Heart left ventricle (tissue), 13 donors: ENCODE data around the gene SLCO3A1.

ENCODE experiments used
- POLR2A ChIP-seq, 2 donors: fragments of 450-650 bp; IDR thresholded peaks; one replicate each; pipeline ENCODE4 v1.6.1; 2017; ENCODE audit warnings: antibody characterized with exemption in 2 of 2, mild to moderate bottlenecking in 2 of 2, moderate library complexity in 2 of 2
- TF ChIP-seq, protein P1 (sequence below), 12 donors: fragments of 200-600 bp; sonication (generic) in 4 of 12; IDR thresholded peaks; one replicate each; pipeline versions ENCODE4 v1.5.0 to v1.8.0; 2018 to 2022; ENCODE audit warnings: antibody characterized with exemption in 12 of 12, mild to moderate bottlenecking in 5 of 12
- donor health status: ischemic (EF 13 %, LVEDD 7.1; RV severe dilation, severe dysfunction).
- donor health status: DM: no; HTN: yes; CAD: no.
- donor health status: DM: no; HTN: no; CAD: no.
- donor health status: ischemic (EF 25% LVEDD 6.9; RV normal size, moderate dysfunction).
- donor health status: ischemic (EF 25% LVEDD 5.7; RV mildly dilated, moderate dysfunction).
- donor health status: ischemic (EF 35%, LVEDD 5.7; RV mildly dilated, moderate dysfunction).
- donor health status: nonischemic (EF 11% LVEDD 7.7; RV severe dilation, severe dysfunction).
- donor health status: DM: yes; HTN: yes; CAD: no.
- donor health status: PGD.
- donor health status: ischemic (EF 29% LVEDD 5.4; RV normal size, mild dysfunction).
- donor health status: nonischemic (EF 23%, LVEDD 6.1; RV moderate dilation, normal function).

DNA sequence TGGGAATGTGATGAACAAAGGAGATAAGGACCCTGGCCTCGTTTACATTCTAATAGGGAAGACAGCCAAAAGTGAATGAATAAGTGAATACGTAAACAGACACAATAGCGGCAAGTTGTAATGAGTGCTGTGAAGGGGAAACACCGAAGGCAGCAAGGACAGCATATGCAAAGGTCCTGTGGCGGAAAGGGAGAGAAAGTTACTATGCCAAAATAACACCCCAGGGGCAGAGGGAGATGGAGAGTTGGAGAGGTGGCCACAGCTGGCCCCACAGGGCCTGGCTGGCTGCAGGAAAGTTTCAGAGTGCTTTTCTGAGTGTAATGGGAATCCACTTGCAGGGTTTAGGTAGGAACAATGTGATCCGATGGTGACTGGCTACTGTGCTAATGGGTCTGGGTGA, 91.9 kb downstream of the SLCO3A1 start:
- TF ChIP-seq, protein P1, sequence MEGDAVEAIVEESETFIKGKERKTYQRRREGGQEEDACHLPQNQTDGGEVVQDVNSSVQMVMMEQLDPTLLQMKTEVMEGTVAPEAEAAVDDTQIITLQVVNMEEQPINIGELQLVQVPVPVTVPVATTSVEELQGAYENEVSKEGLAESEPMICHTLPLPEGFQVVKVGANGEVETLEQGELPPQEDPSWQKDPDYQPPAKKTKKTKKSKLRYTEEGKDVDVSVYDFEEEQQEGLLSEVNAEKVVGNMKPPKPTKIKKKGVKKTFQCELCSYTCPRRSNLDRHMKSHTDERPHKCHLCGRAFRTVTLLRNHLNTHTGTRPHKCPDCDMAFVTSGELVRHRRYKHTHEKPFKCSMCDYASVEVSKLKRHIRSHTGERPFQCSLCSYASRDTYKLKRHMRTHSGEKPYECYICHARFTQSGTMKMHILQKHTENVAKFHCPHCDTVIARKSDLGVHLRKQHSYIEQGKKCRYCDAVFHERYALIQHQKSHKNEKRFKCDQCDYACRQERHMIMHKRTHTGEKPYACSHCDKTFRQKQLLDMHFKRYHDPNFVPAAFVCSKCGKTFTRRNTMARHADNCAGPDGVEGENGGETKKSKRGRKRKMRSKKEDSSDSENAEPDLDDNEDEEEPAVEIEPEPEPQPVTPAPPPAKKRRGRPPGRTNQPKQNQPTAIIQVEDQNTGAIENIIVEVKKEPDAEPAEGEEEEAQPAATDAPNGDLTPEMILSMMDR (IDR thresholded peaks at IDR 0.05): no peak
- no peak for TF ChIP-seq POLR2A (IDR thresholded peaks at IDR 0.05)
